PFSK-1 (cell line): ENCODE measurements around the gene DEPDC1B.

ENCODE experiments used
- POLR2AphosphoS5 ChIP-seq: IDR thresholded peaks from 2 replicates; pipeline ENCODE4 v1.6.1; 2012; ENCODE audit warnings: low read depth, mild to moderate bottlenecking, control low read depth, low read length, moderate library complexity
- SIN3A ChIP-seq: IDR thresholded peaks from 2 replicates; pipeline ENCODE4 v1.6.1; 2012; ENCODE audit warnings: mild to moderate bottlenecking, low read length, moderate library complexity, borderline replicate concordance; ENCODE audit not compliant: insufficient read depth
- TAF1 ChIP-seq: IDR thresholded peaks from 2 replicates; pipeline ENCODE4 v1.6.1; 2012; ENCODE audit warnings: low read length, control low read depth, borderline replicate concordance; ENCODE audit not compliant: insufficient read depth
- TF ChIP-seq, protein P1 (sequence below), 2 experiments: IDR thresholded peaks; 2 replicates each; pipeline versions ENCODE4 v1.6.1 to v1.8.0; 2011 to 2012; ENCODE audit warnings: low read depth in 2 of 2, low read length in 2 of 2, control low read depth in 1 of 2, inconsistent platforms in 1 of 2, mild to moderate bottlenecking in 1 of 2, moderate library complexity in 1 of 2; ENCODE audit not compliant: insufficient read depth in 1 of 2

DNA sequence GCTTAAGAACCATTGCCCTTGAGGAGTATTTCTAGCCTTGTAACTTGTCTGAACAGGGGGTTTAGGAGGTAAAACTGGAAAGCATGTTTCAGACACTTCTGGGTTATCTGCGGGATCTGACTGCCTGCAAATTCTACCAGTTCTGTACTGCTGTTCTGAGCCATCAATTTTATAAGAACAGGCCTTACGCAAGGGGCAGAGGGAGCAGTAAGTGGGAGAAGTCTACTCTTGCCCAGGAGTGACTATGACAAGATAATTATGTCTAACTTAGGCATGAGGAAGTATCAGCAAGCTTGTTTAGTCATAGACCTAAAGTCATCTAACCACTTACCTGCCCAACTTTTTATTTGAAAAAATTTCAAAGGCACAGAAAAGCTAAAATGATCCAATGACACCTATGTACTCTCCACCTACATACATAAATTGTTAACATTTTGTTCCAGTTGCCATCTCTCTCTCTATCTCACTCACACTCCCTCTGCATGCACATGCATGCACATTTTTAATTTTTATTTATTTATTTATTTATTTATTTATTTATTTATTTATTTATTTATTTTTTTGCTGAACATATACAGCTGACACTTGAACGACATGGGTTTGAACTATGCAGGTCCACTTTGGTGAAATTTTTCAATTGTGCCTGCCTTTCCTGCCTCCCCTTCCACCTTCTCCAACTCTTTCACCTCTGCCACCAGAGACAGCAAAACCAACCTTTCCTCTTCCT is 18.4 kb upstream of the DEPDC1B start:
- TF ChIP-seq POLR2AphosphoS5 = no peak
- TF ChIP-seq, protein P1, sequence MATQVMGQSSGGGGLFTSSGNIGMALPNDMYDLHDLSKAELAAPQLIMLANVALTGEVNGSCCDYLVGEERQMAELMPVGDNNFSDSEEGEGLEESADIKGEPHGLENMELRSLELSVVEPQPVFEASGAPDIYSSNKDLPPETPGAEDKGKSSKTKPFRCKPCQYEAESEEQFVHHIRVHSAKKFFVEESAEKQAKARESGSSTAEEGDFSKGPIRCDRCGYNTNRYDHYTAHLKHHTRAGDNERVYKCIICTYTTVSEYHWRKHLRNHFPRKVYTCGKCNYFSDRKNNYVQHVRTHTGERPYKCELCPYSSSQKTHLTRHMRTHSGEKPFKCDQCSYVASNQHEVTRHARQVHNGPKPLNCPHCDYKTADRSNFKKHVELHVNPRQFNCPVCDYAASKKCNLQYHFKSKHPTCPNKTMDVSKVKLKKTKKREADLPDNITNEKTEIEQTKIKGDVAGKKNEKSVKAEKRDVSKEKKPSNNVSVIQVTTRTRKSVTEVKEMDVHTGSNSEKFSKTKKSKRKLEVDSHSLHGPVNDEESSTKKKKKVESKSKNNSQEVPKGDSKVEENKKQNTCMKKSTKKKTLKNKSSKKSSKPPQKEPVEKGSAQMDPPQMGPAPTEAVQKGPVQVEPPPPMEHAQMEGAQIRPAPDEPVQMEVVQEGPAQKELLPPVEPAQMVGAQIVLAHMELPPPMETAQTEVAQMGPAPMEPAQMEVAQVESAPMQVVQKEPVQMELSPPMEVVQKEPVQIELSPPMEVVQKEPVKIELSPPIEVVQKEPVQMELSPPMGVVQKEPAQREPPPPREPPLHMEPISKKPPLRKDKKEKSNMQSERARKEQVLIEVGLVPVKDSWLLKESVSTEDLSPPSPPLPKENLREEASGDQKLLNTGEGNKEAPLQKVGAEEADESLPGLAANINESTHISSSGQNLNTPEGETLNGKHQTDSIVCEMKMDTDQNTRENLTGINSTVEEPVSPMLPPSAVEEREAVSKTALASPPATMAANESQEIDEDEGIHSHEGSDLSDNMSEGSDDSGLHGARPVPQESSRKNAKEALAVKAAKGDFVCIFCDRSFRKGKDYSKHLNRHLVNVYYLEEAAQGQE (IDR thresholded peaks at IDR 0.05; ENCODE audit: insufficient read depth in 1 of 2, low read depth in 2 of 2, low read length in 2 of 2) = no peak
- TF ChIP-seq TAF1 = no peak
- no peak for TF ChIP-seq SIN3A
